Loucy (cell line): Measurements from ENCODE around the gene BMF.
A peak's percentile ranks its signal among the peaks of the same experiment; 100 is the strongest.

Source experiments
- H2AFZ ChIP-seq: fragments of 200-600 bp; sonication (generic); 2 replicates; pipeline ENCODE4 v1.6.0; 2016; ENCODE audit warnings: antibody characterized with exemption, mild to moderate bottlenecking, low read length, moderate library complexity
- H3F3A ChIP-seq: fragments of 200-600 bp; 2 replicates; pipeline ENCODE4 v1.6.0; 2016; ENCODE audit warnings: antibody characterized with exemption, low read depth, mild to moderate bottlenecking
- H3K27me3 ChIP-seq: fragments of 200-600 bp; sonication (generic); 2 replicates; pipeline ENCODE4 v1.6.1; 2014; ENCODE audit warnings: low read length, mild to moderate bottlenecking; ENCODE audit not compliant: insufficient read depth, poor library complexity, severe bottlenecking
- H3K36me3 ChIP-seq: fragments of 200-600 bp; sonication (generic); 2 replicates; pipeline ENCODE4 v1.6.1; 2016; ENCODE audit warnings: low read length; ENCODE audit not compliant: insufficient read depth
- H3K4me1 ChIP-seq: fragments of 200-600 bp; sonication (generic); 2 replicates; pipeline ENCODE4 v1.5.1; 2014; ENCODE audit warnings: low read length, mild to moderate bottlenecking; ENCODE audit not compliant: insufficient read depth, poor library complexity, severe bottlenecking
- H3K4me2 ChIP-seq: fragments of 200-600 bp; sonication (generic); 2 replicates; pipeline ENCODE4 v1.6.0; 2014; ENCODE audit warnings: antibody characterized with exemption, low read length, low read depth, mild to moderate bottlenecking; ENCODE audit not compliant: poor library complexity, severe bottlenecking
- H3K4me3 ChIP-seq: fragments of 200-600 bp; sonication (generic); 2 replicates; pipeline ENCODE4 v1.5.1; 2014; ENCODE audit warnings: low read length, mild to moderate bottlenecking, mixed read lengths; ENCODE audit not compliant: poor library complexity, severe bottlenecking
- H3K79me2 ChIP-seq: fragments of 200-600 bp; sonication (generic); 2 replicates; pipeline ENCODE4 v1.6.1; 2014; ENCODE audit warnings: low read length; ENCODE audit not compliant: insufficient read depth
- H3K9ac ChIP-seq: fragments of 200-600 bp; sonication (generic); 2 replicates; pipeline ENCODE4 v1.6.0; 2014; ENCODE audit warnings: mild to moderate bottlenecking, low read depth, low read length, moderate library complexity; ENCODE audit not compliant: poor library complexity, severe bottlenecking
- H3K9me2 ChIP-seq: fragments of 200-600 bp; sonication (generic); replicated peaks from 2 replicates; pipeline ENCODE4 v1.6.1; 2016; ENCODE audit warnings: low read depth, low read length, mixed read lengths
- H3K9me3 ChIP-seq: fragments of 200-600 bp; sonication (generic); 2 replicates; pipeline ENCODE4 v1.6.1; 2014; ENCODE audit warnings: mild to moderate bottlenecking, antibody characterized with exemption, low read length, low read depth; ENCODE audit not compliant: insufficient read depth
- H4K20me1 ChIP-seq: fragments of 200-600 bp; sonication (generic); 2 replicates; pipeline ENCODE4 v1.6.0; 2014; ENCODE audit warnings: antibody characterized with exemption, low read length, mild to moderate bottlenecking; ENCODE audit not compliant: insufficient read depth, poor library complexity, severe bottlenecking
- CTCF ChIP-seq: fragments of 200-600 bp; sonication (generic); conservative IDR thresholded peaks from 2 replicates; pipeline ENCODE4 v1.5.1; 2014; ENCODE audit warnings: mild to moderate bottlenecking, antibody characterized with exemption, low read length
- EZH2phosphoT487 ChIP-seq: fragments of 200-600 bp; IDR thresholded peaks from 2 replicates; pipeline ENCODE4 v1.6.1; 2018; ENCODE audit warnings: antibody characterized with exemption, mild to moderate bottlenecking, moderate library complexity, borderline replicate concordance

The BMF gene

GRCh38 chr15:40102897-40103858 lies 5.5 kb downstream of the BMF start:
- Histone ChIP-seq H3F3A (no peaks in the 10 kb centered on the region), H3K4me2 (no peak overlapping the region), H2AFZ (no peak overlapping the region), H3K9ac (peak overlapping the region; percentile 68), H3K36me3 (no peaks in the 10 kb centered on the region), H4K20me1 (no peaks in the 10 kb centered on the region), H3K79me2 (no peaks in the 10 kb centered on the region; the same call in 1 of the 2 replicates), H3K4me3 (no peak overlapping the region), H3K9me2 (no peaks in the 10 kb centered on the region), H3K9me3 (no peaks in the 10 kb centered on the region), H3K27me3 (no peaks in the 10 kb centered on the region), H3K4me1 (peaks cover 86% of the 10 kb centered on the region)
- no peak for TF ChIP-seq CTCF
- TF ChIP-seq EZH2phosphoT487: no peak

- Histone ChIP-seq H3F3A (no peaks in the 10 kb centered on the region), H2AFZ (peak overlapping the region; percentile 54), H3K9ac (peak overlapping the region; percentile 67), H4K20me1 (no peaks in the 10 kb centered on the region), H3K9me2 (no peaks in the 10 kb centered on the region), H3K27me3 (no peaks in the 10 kb centered on the region), H3K4me1 (peaks cover 87% of the 10 kb centered on the region), H3K4me3 (peak overlapping the region; percentile 45), H3K79me2 (no peaks in the 10 kb centered on the region), H3K4me2 (peak overlapping the region; percentile 96), H3K9me3 (no peaks in the 10 kb centered on the region), H3K36me3 (no peaks in the 10 kb centered on the region)
- no peak for TF ChIP-seq EZH2phosphoT487
- TF ChIP-seq CTCF: no peak
These were observed 7.5 kb downstream of the BMF start for GRCh38 chr15:40100947-40101905.

- Histone ChIP-seq H2AFZ (peak overlapping the region; percentile 38; the same call in 1 of the 2 replicates), H3K9me2 (no peaks in the 10 kb centered on the region), H3K4me1 (peaks cover 87% of the 10 kb centered on the region), H3K9me3 (no peaks in the 10 kb centered on the region), H3K36me3 (no peaks in the 10 kb centered on the region), H3F3A (no peaks in the 10 kb centered on the region), H3K79me2 (no peaks in the 10 kb centered on the region), H3K4me2 (peak overlapping the region; percentile 96), H4K20me1 (no peaks in the 10 kb centered on the region), H3K9ac (peak overlapping the region; percentile 67), H3K27me3 (no peaks in the 10 kb centered on the region), H3K4me3 (peak overlapping the region; percentile 45)
- TF ChIP-seq EZH2phosphoT487 (no peak), CTCF (no peak)
These were observed 8.3 kb downstream of the BMF start for GRCh38 chr15:40100123-40100946.
